Smooth muscle cell (in vitro differentiated cells): ENCODE results near the gene EDNRA. TPM values are rescaled to one million over a fixed set of nuclear protein-coding genes. Genes with fewer than 3 reads are reported as not detected.

Source experiments
- DNase-seq: peaks from one replicate; lab custom pipeline; 2025; ENCODE audit not compliant: unreplicated experiment; lab: John Stamatoyannopoulos, UW
- H2AFZ ChIP-seq: fragments of 200-600 bp; sonication (generic); 2 replicates; pipeline ENCODE4 v1.6.0; 2016; ENCODE audit warnings: antibody characterized with exemption, low read depth, mild to moderate bottlenecking
- H3F3A ChIP-seq: fragments of 200-600 bp; sonication (generic); 2 replicates; pipeline ENCODE4 v1.6.0; 2017; ENCODE audit warnings: antibody characterized with exemption, low read depth
- H3K27ac ChIP-seq: fragments of 200-600 bp; sonication (generic); 2 replicates; pipeline ENCODE4 v1.5.1; 2016; ENCODE audit warnings: low read depth, mild to moderate bottlenecking
- H3K27me3 ChIP-seq: fragments of 200-600 bp; sonication (generic); 2 replicates; pipeline ENCODE4 v1.6.1; 2016; ENCODE audit warnings: low read depth, mild to moderate bottlenecking
- H3K36me3 ChIP-seq: fragments of 200-600 bp; sonication (generic); 2 replicates; pipeline ENCODE4 v1.5.1; 2016; ENCODE audit warnings: low read depth
- H3K4me1 ChIP-seq: fragments of 200-600 bp; sonication (generic); 2 replicates; pipeline ENCODE4 v1.5.1; 2016; ENCODE audit warnings: low read depth
- H3K4me2 ChIP-seq: fragments of 200-600 bp; sonication (generic); 2 replicates; pipeline ENCODE4 v1.6.0; 2016; ENCODE audit warnings: mild to moderate bottlenecking
- H3K4me3 ChIP-seq: fragments of 200-600 bp; sonication (generic); 2 replicates; pipeline ENCODE4 v1.5.1; 2016; ENCODE audit warnings: mild to moderate bottlenecking
- H3K79me2 ChIP-seq: fragments of 200-600 bp; sonication (generic); 2 replicates; pipeline ENCODE4 v1.6.0; 2016; ENCODE audit warnings: low read depth, mild to moderate bottlenecking
- H3K9ac ChIP-seq: fragments of 200-600 bp; sonication (generic); 2 replicates; pipeline ENCODE4 v1.6.0; 2016; ENCODE audit warnings: low read depth
- H3K9me3 ChIP-seq: fragments of 200-600 bp; sonication (generic); replicated peaks from 2 replicates; pipeline ENCODE4 v1.5.1; 2016; ENCODE audit warnings: low read depth
- H4K20me1 ChIP-seq: fragments of 200-600 bp; sonication (generic); 2 replicates; pipeline ENCODE4 v1.6.0; 2016; ENCODE audit warnings: low read depth
- WGBS: methylation state at CpG from one replicate; pipeline ENCODE4 v1.1.7; 2016; ENCODE audit warnings: low lambda C conversion rate; 5-methylcytosine and 5-hydroxymethylcytosine counted together
- polyA plus RNA-seq: library from polyadenylated mRNA; unstranded; fragments of >200 nt; fragmentation: Nextera tagmentation; extraction: Ambion mirVana; gene quantifications from 2 replicates; pipeline ENCODE4 v1.2.1, GENCODE V29; 2016
- total RNA-seq: library from RNA; depleted of rRNA; stranded (reverse); fragments of >200 nt; gene quantifications from 2 replicates; pipeline ENCODE4 v1.2.3, GENCODE V29; 2014
- TF ChIP-seq, protein P1 (sequence below): fragments of 200-600 bp; sonication (generic); IDR thresholded peaks from 2 replicates; pipeline ENCODE4 v1.5.1; 2017; ENCODE audit warnings: borderline replicate concordance, mild to moderate bottlenecking, antibody characterized with exemption; ENCODE audit not compliant: insufficient read depth, poor library complexity, severe bottlenecking

Gene EDNRA
- total and polyA plus RNA-seq, 2 experiments from 2014 or later: 4.8 to 8.6 TPM

DNA sequence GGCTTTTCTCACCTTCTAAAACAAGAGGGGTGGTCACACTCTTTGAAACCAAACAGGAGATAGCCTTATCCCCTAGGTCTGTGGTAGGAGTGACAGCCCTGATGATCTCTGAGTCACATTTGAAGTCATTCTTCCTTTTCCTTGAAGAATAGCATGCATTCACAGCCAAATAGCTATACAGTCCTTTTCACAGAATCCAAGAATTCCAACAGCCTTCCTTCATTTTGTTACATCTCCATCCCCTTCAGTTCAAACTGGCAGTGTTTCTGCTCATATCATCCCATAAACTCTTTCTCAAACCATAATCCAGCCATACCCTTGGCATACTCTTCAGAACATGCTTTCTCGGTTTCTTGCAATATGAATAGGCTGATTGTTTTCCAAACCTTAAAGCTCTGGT is 103.0 kb downstream of the EDNRA start:
- Histone ChIP-seq H3K27ac (no peak overlapping the region), H3K4me1 (peaks cover 11% of the 10 kb centered on the region), H3K9ac (no peak overlapping the region), H3K79me2 (no peaks in the 10 kb centered on the region), H3K27me3 (no peaks in the 10 kb centered on the region), H2AFZ (no peak overlapping the region), H3K36me3 (no peaks in the 10 kb centered on the region), H3K9me3 (no peaks in the 10 kb centered on the region), H3K4me2 (no peak overlapping the region), H3K4me3 (no peak overlapping the region), H3F3A (no peaks in the 10 kb centered on the region), H4K20me1 (no peaks in the 10 kb centered on the region)
- TF ChIP-seq, protein P1, sequence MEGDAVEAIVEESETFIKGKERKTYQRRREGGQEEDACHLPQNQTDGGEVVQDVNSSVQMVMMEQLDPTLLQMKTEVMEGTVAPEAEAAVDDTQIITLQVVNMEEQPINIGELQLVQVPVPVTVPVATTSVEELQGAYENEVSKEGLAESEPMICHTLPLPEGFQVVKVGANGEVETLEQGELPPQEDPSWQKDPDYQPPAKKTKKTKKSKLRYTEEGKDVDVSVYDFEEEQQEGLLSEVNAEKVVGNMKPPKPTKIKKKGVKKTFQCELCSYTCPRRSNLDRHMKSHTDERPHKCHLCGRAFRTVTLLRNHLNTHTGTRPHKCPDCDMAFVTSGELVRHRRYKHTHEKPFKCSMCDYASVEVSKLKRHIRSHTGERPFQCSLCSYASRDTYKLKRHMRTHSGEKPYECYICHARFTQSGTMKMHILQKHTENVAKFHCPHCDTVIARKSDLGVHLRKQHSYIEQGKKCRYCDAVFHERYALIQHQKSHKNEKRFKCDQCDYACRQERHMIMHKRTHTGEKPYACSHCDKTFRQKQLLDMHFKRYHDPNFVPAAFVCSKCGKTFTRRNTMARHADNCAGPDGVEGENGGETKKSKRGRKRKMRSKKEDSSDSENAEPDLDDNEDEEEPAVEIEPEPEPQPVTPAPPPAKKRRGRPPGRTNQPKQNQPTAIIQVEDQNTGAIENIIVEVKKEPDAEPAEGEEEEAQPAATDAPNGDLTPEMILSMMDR: no peak
- no peak for DNase-seq
- WGBS: 78% methylated on average over 1 of the region's 1 CpG

DNA sequence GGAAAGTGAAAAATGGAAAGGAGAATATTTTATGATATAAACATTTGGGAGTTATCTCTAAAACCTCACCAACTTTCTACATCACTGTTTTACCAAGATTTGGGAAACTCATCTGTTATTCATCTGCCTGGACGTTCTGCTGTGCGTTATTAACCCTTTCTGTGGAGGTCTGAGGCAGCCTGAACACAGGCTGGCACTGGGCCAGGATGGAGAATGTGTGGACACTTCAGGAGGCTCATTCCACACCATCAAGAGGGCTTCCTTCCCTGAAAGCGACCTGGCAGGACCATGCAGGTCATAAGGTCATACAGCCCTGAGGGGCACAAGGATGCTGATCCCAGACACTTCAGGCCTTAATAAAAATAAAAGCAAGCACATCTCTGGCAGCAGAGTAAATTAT is 105.1 kb downstream of the EDNRA start:
- H3K4me3 ChIP-seq: no peak overlapping the region
- H3K36me3 ChIP-seq: no peaks in the 10 kb centered on the region
- WGBS: 63% methylated on average over 3 of the region's 3 CpGs

DNA sequence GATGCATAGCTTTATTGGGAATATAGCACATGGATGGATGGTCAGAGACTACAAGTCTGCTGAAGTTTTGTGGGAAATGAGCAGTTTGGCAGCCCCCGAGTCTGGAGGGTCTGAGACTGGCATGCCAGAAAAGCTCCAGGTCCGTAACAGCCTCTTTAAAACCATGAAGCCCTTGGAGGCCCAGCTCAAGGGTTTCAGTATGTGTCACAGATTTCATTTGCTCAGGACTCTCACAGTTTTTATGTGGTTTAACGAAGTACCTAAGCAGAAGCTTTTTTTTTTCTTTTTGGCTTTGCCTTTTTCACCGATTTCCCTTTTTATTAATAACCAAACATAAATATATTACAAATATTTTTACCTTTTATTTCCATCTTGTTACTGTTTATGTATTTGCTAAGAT is 105.7 kb downstream of the EDNRA start:
- H2AFZ ChIP-seq: peak overlapping the region; percentile 21
- no peaks in the 10 kb centered on the region for H3K9me3 ChIP-seq
- DNase-seq: no peak
- no peaks in the 10 kb centered on the region for H3K27me3 ChIP-seq
- no peaks in the 10 kb centered on the region for H3K36me3 ChIP-seq
- H3K79me2 ChIP-seq: no peaks in the 10 kb centered on the region
- H3F3A ChIP-seq: no peaks in the 10 kb centered on the region
- H3K4me2 ChIP-seq: no peak overlapping the region
- H3K9ac ChIP-seq: no peak overlapping the region
- WGBS: 67% methylated on average over 4 of the region's 4 CpGs
- no peak overlapping the region for H3K4me3 ChIP-seq
- H3K27ac ChIP-seq: no peak overlapping the region
- TF ChIP-seq, protein P1: no peak
- no peaks in the 10 kb centered on the region for H4K20me1 ChIP-seq
- H3K4me1 ChIP-seq: peaks cover 22% of the 10 kb centered on the region

More for the DNA sequence above, 105.1 kb downstream of the EDNRA start:
- TF ChIP-seq, protein P1: no peak
- Histone ChIP-seq H3K4me2 (no peak overlapping the region), H3K79me2 (no peaks in the 10 kb centered on the region), H3K27ac (no peak overlapping the region), H3K9ac (no peak overlapping the region), H3K27me3 (no peaks in the 10 kb centered on the region), H3F3A (no peaks in the 10 kb centered on the region), H3K4me1 (peaks cover 22% of the 10 kb centered on the region), H2AFZ (no peak overlapping the region), H4K20me1 (no peaks in the 10 kb centered on the region), H3K9me3 (no peaks in the 10 kb centered on the region)
- no peak for DNase-seq

DNA sequence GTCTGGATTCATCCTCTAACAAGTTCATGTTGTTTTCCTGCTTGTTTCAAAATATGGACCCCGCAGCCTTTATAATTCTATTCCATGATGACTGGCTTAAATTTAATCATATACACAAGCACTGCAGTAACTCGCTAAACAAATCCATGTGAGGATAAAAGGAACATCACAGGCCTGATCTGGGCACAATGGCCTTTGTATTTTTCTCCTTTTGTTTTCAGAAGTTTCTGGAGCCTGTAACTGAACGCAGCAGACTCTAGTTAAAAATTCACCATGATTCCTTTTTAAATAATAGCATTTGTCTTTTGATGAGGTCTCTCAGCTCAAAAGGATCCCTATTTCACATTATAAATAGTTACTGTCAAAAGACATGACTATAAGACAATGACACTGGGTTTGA is 106.1 kb downstream of the EDNRA start:
- Histone ChIP-seq H3K27ac (no peak overlapping the region), H3K36me3 (no peaks in the 10 kb centered on the region), H3K9ac (no peak overlapping the region), H3K4me1 (peaks cover 22% of the 10 kb centered on the region), H2AFZ (no peak overlapping the region), H3F3A (no peaks in the 10 kb centered on the region), H3K27me3 (no peaks in the 10 kb centered on the region), H3K4me2 (no peak overlapping the region), H3K9me3 (no peaks in the 10 kb centered on the region), H3K4me3 (no peak overlapping the region), H4K20me1 (no peaks in the 10 kb centered on the region), H3K79me2 (no peaks in the 10 kb centered on the region)
- TF ChIP-seq, protein P1: no peak
- 92% methylated on average over 3 of the region's 3 CpGs for WGBS
- DNase-seq: no peak
